H9 (cell line): ENCODE results near the gene TBATA. TPM values are rescaled to one million over a fixed set of nuclear protein-coding genes. Genes with fewer than 3 reads are reported as not detected.

Source experiments
- DNase-seq: peaks from one replicate; pipeline ENCODE4 v3.0.0-alpha.2; 2017
- H2AFZ ChIP-seq: one replicate; pipeline ENCODE4 v1.6.1; 2013; ENCODE audit warnings: mild to moderate bottlenecking, low read length, control low read depth, moderate library complexity
- H2AK5ac ChIP-seq: 2 replicates; pipeline ENCODE4 v1.6.1; 2013; ENCODE audit warnings: low read length, control low read depth, mixed read lengths; ENCODE audit not compliant: insufficient read length
- H2BK120ac ChIP-seq: one replicate; pipeline ENCODE4 v1.6.1; 2013; ENCODE audit warnings: low read depth, mild to moderate bottlenecking, low read length, control low read depth, inconsistent platforms; ENCODE audit not compliant: poor library complexity, severe bottlenecking
- H2BK12ac ChIP-seq: 2 replicates; pipeline ENCODE4 v1.6.1; 2013; ENCODE audit warnings: low read length, control low read depth, mixed read lengths, low read depth; ENCODE audit not compliant: insufficient read length
- H2BK15ac ChIP-seq: 2 replicates; pipeline ENCODE4 v1.6.1; 2013; ENCODE audit warnings: low read depth, low read length, control low read depth
- H2BK20ac ChIP-seq: one replicate; pipeline ENCODE4 v1.6.1; 2013; ENCODE audit warnings: low read depth, mild to moderate bottlenecking, low read length, control low read depth, inconsistent platforms; ENCODE audit not compliant: poor library complexity, severe bottlenecking
- H2BK5ac ChIP-seq: 2 replicates; pipeline ENCODE4 v1.6.1; 2013; ENCODE audit warnings: low read length, control low read depth, mixed read lengths; ENCODE audit not compliant: insufficient read length
- H3K14ac ChIP-seq: 2 replicates; pipeline ENCODE4 v1.6.1; 2013; ENCODE audit warnings: low read length, control low read depth; ENCODE audit not compliant: insufficient read depth
- H3K18ac ChIP-seq: 2 replicates; pipeline ENCODE4 v1.6.1; 2013; ENCODE audit warnings: low read depth, mild to moderate bottlenecking, mixed read lengths, low read length, control low read depth; ENCODE audit not compliant: insufficient read length
- H3K23ac ChIP-seq: 2 replicates; pipeline ENCODE4 v1.6.1; 2013; ENCODE audit warnings: low read length, control low read depth, mixed read lengths, low read depth; ENCODE audit not compliant: insufficient read length
- H3K23me2 ChIP-seq: 2 replicates; pipeline ENCODE4 v1.6.1; 2013; ENCODE audit warnings: low read depth, mild to moderate bottlenecking, mixed read lengths, low read length, control low read depth; ENCODE audit not compliant: insufficient read length, poor library complexity, severe bottlenecking
- H3K27ac ChIP-seq: 2 replicates; pipeline ENCODE4 v1.5.1; 2013; ENCODE audit warnings: low read length, control low read depth, mixed read lengths, low read depth; ENCODE audit not compliant: insufficient read length
- H3K27me3 ChIP-seq: 2 replicates; pipeline ENCODE4 v1.6.1; 2013; ENCODE audit warnings: low read length, control low read depth, inconsistent platforms; ENCODE audit not compliant: insufficient read depth
- H3K4ac ChIP-seq: 2 replicates; pipeline ENCODE4 v1.6.1; 2013; ENCODE audit warnings: low read depth, mild to moderate bottlenecking, control low read depth, inconsistent platforms, low read length, moderate library complexity
- H3K4me1 ChIP-seq: 2 replicates; pipeline ENCODE4 v1.6.1; 2013; ENCODE audit warnings: low read length, control low read depth, inconsistent platforms; ENCODE audit not compliant: insufficient read depth
- H3K4me2 ChIP-seq: 2 replicates; pipeline ENCODE4 v1.6.1; 2013; ENCODE audit warnings: low read length, control low read depth, mixed read lengths; ENCODE audit not compliant: insufficient read length, insufficient read depth
- H3K56ac ChIP-seq: 2 replicates; pipeline ENCODE4 v1.6.1; 2013; ENCODE audit warnings: low read depth, mild to moderate bottlenecking, mixed read lengths, low read length, control low read depth; ENCODE audit not compliant: insufficient read length
- H3K79me1 ChIP-seq: 2 replicates; pipeline ENCODE4 v1.6.1; 2013; ENCODE audit warnings: low read depth, mild to moderate bottlenecking, moderate library complexity, low read length, control low read depth, inconsistent platforms; ENCODE audit not compliant: insufficient read depth, poor library complexity, severe bottlenecking
- H3K79me2 ChIP-seq: 2 replicates; pipeline ENCODE4 v1.6.1; 2013; ENCODE audit warnings: low read length, control low read depth, inconsistent platforms; ENCODE audit not compliant: insufficient read depth
- H3K9ac ChIP-seq: 2 replicates; pipeline ENCODE4 v1.6.1; 2013; ENCODE audit warnings: low read length, control low read depth, mixed read lengths; ENCODE audit not compliant: insufficient read length; ENCODE audit errors: extremely low read depth
- H3K9me3 ChIP-seq: one replicate; pipeline ENCODE4 v1.6.1; 2013; ENCODE audit warnings: low read depth, low read length, inconsistent platforms; ENCODE audit not compliant: control insufficient read depth
- H3T11ph ChIP-seq: one replicate; pipeline ENCODE4 v1.6.1; 2013; ENCODE audit warnings: mild to moderate bottlenecking, low read length, control low read depth, inconsistent platforms
- H4K20me1 ChIP-seq: one replicate; pipeline ENCODE4 v1.6.1; 2013; ENCODE audit not compliant: control insufficient read depth, insufficient read length, insufficient read depth
- H4K5ac ChIP-seq: 2 replicates; pipeline ENCODE4 v1.6.1; 2013; ENCODE audit warnings: low read depth, mild to moderate bottlenecking, mixed read lengths, low read length, control low read depth; ENCODE audit not compliant: insufficient read length
- H4K8ac ChIP-seq: replicated peaks from 2 replicates; pipeline ENCODE4 v1.6.1; 2013; ENCODE audit warnings: low read length, control low read depth, mixed read lengths, low read depth; ENCODE audit not compliant: insufficient read length
- H4K91ac ChIP-seq: 2 replicates; pipeline ENCODE4 v1.6.1; 2013; ENCODE audit warnings: low read depth, mild to moderate bottlenecking, moderate library complexity, mixed read lengths, low read length, control low read depth; ENCODE audit not compliant: insufficient read length
- H3K27ac Mint-ChIP-seq, 3 experiments: 2 replicates in 2 of 3; 3 replicates in 1 of 3; pipeline ENCODE4 v1.8.0; 2020 to 2021; ENCODE audit warnings: mixed read lengths in 3 of 3, mild to moderate bottlenecking in 1 of 3, moderate library complexity in 1 of 3
- H3K27me3 Mint-ChIP-seq: 2 replicates; pipeline ENCODE4 v1.8.0; 2021; ENCODE audit warnings: low read depth, mild to moderate bottlenecking, moderate library complexity, mixed read lengths
- H3K36me3 Mint-ChIP-seq, 3 experiments: 2 replicates in 2 of 3; 3 replicates in 1 of 3; pipeline ENCODE4 v1.8.0; 2020 to 2021; ENCODE audit warnings: low read depth in 3 of 3, mixed read lengths in 3 of 3; ENCODE audit not compliant: insufficient read depth in 1 of 3
- H3K4me1 Mint-ChIP-seq, 2 experiments: 2 replicates each; pipeline ENCODE4 v1.8.0; 2020; ENCODE audit warnings: mixed read lengths in 2 of 2
- H3K4me3 Mint-ChIP-seq, 2 experiments: 2 replicates in 1 of 2; 3 replicates in 1 of 2; pipeline ENCODE4 v1.8.0; 2020 to 2021; ENCODE audit warnings: mild to moderate bottlenecking in 2 of 2, mixed read lengths in 2 of 2, moderate library complexity in 1 of 2
- H3K9me3 Mint-ChIP-seq, 2 experiments: 2 replicates in 1 of 2; 3 replicates in 1 of 2; pipeline ENCODE4 v1.8.0; 2020; ENCODE audit warnings: mild to moderate bottlenecking in 2 of 2, mixed read lengths in 2 of 2, moderate library complexity in 1 of 2
- CTCF ChIP-seq: fragments of 200-600 bp; sonication (generic); conservative IDR thresholded peaks from 3 replicates; pipeline ENCODE4 v1.8.0; 2021; ENCODE audit warnings: antibody characterized with exemption, mild to moderate bottlenecking
- WGBS: extraction: QIAGEN DNeasy Blood & Tissue Kit; methylation state at CpG from one replicate; pipeline ENCODE4 v1.1.7; 2013; ENCODE audit warnings: missing lambda C conversion rate, low lambda C conversion rate, mixed read lengths; ENCODE audit not compliant: insufficient read length; ENCODE audit errors: extremely low coverage; 5-methylcytosine and 5-hydroxymethylcytosine counted together
- total RNA-seq: library from RNA; stranded (reverse); gene quantifications from 2 replicates; pipeline ENCODE4 v1.2.1, GENCODE V29; 2021

Gene TBATA
- total RNA-seq, 1 experiment from 2014 or later, result not detected

DNA sequence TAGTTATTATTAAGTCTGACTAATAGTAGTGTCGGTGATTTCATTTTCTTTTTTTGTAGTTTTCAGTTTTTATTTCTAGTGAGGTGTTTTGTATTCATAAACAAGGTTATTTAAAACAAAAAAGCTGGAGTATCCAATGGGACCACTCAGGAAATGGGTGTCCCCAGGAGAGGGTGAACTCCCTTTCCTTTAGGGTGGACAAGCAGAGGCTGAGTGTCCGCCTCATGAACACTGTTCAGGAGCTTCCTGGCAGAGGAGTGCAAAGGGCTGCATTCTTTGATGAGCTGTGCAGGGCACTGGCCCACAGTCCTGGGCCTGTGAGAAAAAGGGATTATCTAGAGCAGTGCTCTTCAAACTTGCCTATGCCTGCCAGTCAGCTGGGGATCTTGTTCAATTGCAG lies 56.8 kb downstream of the TBATA start:
- H3K4me1 Mint-ChIP-seq, result peaks cover 9 to 13% of the 10 kb centered on the region in 2 experiments
- no peaks in the 10 kb centered on the region for H3K27me3 Mint-ChIP-seq
- no peak overlapping the region for H3K56ac ChIP-seq
- no peaks in the 10 kb centered on the region for H3K27me3 ChIP-seq
- no peak overlapping the region for H3K27ac ChIP-seq
- H3K9me3 Mint-ChIP-seq, result peaks cover 3% of the 10 kb centered on the region in 2 experiments; a peak in 4 of 5 replicates
- no peak overlapping the region for H4K5ac ChIP-seq
- H2AK5ac ChIP-seq, result no peak overlapping the region
- no peak overlapping the region for H3K4me3 Mint-ChIP-seq
- no peak overlapping the region for H3K18ac ChIP-seq
- no peak overlapping the region for H4K91ac ChIP-seq
- H3K27ac Mint-ChIP-seq, result no peak overlapping the region
- no peak overlapping the region for H2BK15ac ChIP-seq
- no peak overlapping the region for H4K8ac ChIP-seq
- no peak for DNase-seq
- no peaks in the 10 kb centered on the region for H4K20me1 ChIP-seq
- H2AFZ ChIP-seq, result no peak overlapping the region
- peaks cover 0 to 8% (median 3%) of the 10 kb centered on the region in 3 experiments; a peak in 4 of 7 replicates for H3K36me3 Mint-ChIP-seq
- H3K79me2 ChIP-seq, result no peaks in the 10 kb centered on the region
- H2BK12ac ChIP-seq, result no peak overlapping the region
- no peak overlapping the region for H3K23ac ChIP-seq
- H3K23me2 ChIP-seq, result no peaks in the 10 kb centered on the region
- no peaks in the 10 kb centered on the region for H3K79me1 ChIP-seq
- no peak overlapping the region for H3K4ac ChIP-seq
- H2BK20ac ChIP-seq, result no peak overlapping the region
- H2BK5ac ChIP-seq, result no peak overlapping the region
- WGBS, result no CpG with 5 or more reads among the region's 2 CpGs
- H3K14ac ChIP-seq, result no peak overlapping the region
- H3K4me1 ChIP-seq, result no peaks in the 10 kb centered on the region; the same call in 1 of the 2 replicates
- no peak for TF ChIP-seq CTCF
- H3K9me3 ChIP-seq, result no peaks in the 10 kb centered on the region
- no peak overlapping the region for H3T11ph ChIP-seq
- no peak overlapping the region for H3K9ac ChIP-seq
- H2BK120ac ChIP-seq, result no peak overlapping the region
- no peak overlapping the region for H3K4me2 ChIP-seq
